Neuron (in vitro differentiated cells): Measurements from ENCODE around the gene RP2.

Experiments
- H2AFZ ChIP-seq: one replicate; pipeline ENCODE4 v1.6.1; 2013; ENCODE audit warnings: low read depth, mild to moderate bottlenecking, inconsistent platforms, low read length, moderate library complexity
- H3K27me3 ChIP-seq: one replicate; pipeline ENCODE4 v1.6.1; 2013; ENCODE audit warnings: low read length; ENCODE audit not compliant: insufficient read depth
- H3K36me3 ChIP-seq: one replicate; pipeline ENCODE4 v1.6.1; 2013; ENCODE audit warnings: low read length; ENCODE audit not compliant: insufficient read depth
- H3K4me1 ChIP-seq: one replicate; pipeline ENCODE4 v1.6.1; 2013; ENCODE audit warnings: low read length; ENCODE audit not compliant: insufficient read depth
- H3K4me3 ChIP-seq: 2 replicates; pipeline ENCODE4 v1.5.1; 2013; ENCODE audit warnings: mild to moderate bottlenecking, low read length, moderate library complexity
- H3K9me3 ChIP-seq: one replicate; pipeline ENCODE4 v1.6.1; 2013; ENCODE audit warnings: low read length

Gene RP2

DNA sequence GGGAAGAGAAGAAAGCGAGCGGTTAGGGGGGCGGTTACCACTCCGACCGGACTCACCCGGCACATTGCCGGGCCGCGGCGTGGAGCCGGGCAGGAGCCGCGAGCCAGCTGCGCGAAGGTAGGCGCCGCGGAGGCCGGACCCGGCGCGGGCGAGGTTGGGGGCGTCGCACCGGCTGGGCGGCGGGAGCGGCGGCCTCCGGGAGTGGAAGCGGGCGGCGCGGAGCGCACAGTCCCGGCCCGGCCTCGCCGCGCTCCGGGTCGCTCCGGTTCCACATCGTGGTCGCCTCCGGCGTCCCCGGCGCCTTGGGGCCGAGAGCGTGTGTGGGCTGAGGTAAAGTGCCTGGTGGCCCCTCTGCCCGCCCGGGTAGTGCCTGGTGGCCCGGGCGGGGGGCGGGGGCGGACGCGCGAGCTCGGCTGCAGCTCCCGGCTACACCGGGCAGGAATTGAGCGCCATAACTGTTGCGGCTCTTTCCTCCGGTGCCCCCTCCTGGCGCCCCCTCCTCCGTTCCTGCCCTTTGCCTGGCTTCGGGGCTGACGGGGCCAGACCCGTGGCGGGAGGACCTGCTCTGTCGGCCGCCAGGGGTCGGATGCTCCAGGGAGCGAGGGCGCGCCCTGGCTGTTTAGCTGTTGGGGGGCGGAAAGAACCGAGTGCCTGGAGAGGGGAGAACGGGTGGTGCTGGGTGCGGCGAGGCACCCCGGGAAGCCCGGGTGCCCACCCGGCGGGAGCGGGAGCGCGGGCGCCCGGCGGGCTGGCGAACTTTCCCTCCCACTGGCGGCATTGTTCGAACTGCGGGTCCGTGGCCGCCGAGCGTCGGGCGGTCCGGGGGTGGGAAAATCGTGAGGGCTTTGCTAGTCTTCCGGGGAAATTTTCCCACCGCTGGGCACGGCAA is 76.0 kb downstream of the RP2 start:
- Histone ChIP-seq H2AFZ (peak overlapping the region; percentile 79), H3K4me3 (peak overlapping the region; percentile 77), H3K27me3 (no peaks in the 10 kb centered on the region), H3K4me1 (peaks cover 7% of the 10 kb centered on the region), H3K9me3 (no peaks in the 10 kb centered on the region), H3K36me3 (no peaks in the 10 kb centered on the region)

DNA sequence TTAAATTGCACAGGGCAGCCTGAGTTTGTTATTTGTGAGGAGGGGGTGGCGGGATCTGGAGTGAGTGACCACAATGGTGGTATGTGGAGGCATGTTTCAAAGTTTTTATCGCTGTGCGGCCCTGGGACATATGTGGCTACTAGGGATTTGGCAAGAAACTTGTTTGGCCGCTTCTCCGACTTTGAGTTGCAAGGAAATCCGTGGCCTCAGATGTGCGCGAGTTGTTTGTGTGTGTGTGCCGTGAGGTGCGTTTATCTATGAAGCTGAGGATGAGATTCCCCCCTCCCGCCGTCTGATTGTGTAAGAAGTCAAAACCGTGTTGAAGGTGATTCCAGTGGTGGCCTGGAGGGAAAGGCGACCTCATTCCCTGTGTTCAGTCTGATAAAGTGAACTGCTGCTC is 76.8 kb downstream of the RP2 start:
- H3K4me3 ChIP-seq, result peak overlapping the region; percentile 77
- no peaks in the 10 kb centered on the region for H3K9me3 ChIP-seq
- peaks cover 7% of the 10 kb centered on the region for H3K4me1 ChIP-seq
- H2AFZ ChIP-seq, result peak overlapping the region; percentile 79
- no peaks in the 10 kb centered on the region for H3K36me3 ChIP-seq
- H3K27me3 ChIP-seq, result no peaks in the 10 kb centered on the region

DNA sequence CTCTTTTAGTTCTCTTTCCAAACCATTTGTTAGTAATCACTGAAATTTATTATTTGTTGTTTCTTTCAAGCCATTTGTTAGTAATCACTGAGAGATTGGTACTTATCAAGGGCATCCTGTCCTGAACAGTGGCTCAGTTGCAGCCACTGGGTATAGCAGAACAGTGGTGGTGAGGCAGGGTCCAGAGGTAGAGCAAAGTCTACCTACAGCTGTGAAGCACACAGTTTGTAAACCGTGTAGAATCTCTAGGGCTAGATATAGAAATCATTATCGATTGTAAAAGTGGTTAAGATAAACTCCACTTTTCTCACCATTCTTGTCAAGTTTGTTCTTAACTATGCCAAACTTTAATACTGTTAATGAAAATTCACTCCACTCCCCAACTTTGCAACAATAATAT is 79.4 kb downstream of the RP2 start:
- no peak overlapping the region for H2AFZ ChIP-seq
- H3K4me3 ChIP-seq, result no peak overlapping the region
- no peaks in the 10 kb centered on the region for H3K27me3 ChIP-seq
- peaks cover 7% of the 10 kb centered on the region for H3K4me1 ChIP-seq
- no peaks in the 10 kb centered on the region for H3K36me3 ChIP-seq
- no peaks in the 10 kb centered on the region for H3K9me3 ChIP-seq

DNA sequence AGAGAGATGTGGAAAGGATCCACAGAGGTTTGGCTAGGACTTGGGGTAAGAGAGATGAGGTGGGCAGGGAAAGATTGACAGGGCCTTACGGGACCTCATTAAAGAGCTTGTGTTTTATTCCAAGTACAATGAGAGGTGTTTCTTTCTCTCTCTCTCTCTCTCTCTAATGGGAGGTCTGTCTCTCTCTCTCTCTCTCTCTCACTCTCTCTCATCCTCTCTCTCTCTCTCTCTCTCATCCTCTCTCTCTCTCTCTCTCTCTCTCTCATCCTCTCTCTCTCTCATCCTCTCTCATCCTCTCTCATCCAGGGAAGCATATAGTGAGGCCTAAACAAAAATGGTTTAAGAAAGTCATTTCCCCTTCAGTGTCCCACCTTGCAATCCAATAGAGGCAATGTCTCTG is 80.8 kb downstream of the RP2 start:
- no peaks in the 10 kb centered on the region for H3K36me3 ChIP-seq
- no peaks in the 10 kb centered on the region for H3K27me3 ChIP-seq
- H3K9me3 ChIP-seq, result no peaks in the 10 kb centered on the region
- peaks cover 7% of the 10 kb centered on the region for H3K4me1 ChIP-seq
- no peak overlapping the region for H3K4me3 ChIP-seq
- H2AFZ ChIP-seq, result no peak overlapping the region

DNA sequence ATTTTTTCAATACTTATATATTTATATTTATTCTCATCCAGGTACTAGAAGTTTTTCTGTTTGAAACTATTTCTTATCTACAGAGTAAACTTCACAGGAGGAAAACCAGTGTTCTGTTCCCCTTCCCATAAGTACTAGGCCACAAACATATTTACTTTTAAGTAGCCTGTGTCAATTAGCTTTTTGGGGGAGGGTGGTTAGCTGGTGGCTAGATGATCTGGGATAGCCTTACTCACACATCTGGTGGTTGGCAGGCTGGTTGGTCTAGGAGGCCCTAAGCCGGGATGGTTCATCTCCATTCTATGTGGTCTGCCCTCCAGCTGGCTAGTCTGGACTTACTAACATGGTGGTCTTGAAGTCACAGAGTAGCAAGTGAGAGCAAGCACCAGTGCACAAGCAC is 81.6 kb downstream of the RP2 start:
- Histone ChIP-seq H3K36me3 (no peaks in the 10 kb centered on the region), H3K4me1 (peaks cover 7% of the 10 kb centered on the region), H2AFZ (no peak overlapping the region), H3K4me3 (no peak overlapping the region), H3K9me3 (no peaks in the 10 kb centered on the region), H3K27me3 (no peaks in the 10 kb centered on the region)

DNA sequence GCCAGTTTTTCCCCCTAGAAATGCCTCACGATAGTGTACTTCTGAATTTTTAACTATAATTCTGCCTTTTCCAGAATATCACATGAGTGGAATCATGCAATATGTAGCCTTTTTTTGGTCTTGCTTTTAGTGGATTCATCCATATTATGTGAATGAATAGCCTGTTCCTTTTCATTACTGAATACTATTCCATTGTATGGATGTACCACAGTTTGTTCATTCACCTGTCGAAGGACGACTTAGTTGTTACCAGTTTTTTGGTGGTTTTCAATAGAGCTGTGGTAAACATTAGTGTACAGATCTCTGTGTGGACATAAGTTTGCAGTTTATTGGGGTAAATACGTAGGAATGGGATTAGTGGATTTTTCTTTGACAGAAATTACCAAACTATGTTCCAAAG is 83.4 kb downstream of the RP2 start:
- Histone ChIP-seq H3K36me3 (no peaks in the 10 kb centered on the region), H3K4me3 (no peak overlapping the region), H2AFZ (no peak overlapping the region), H3K4me1 (no peaks in the 10 kb centered on the region), H3K9me3 (no peaks in the 10 kb centered on the region), H3K27me3 (no peaks in the 10 kb centered on the region)

DNA sequence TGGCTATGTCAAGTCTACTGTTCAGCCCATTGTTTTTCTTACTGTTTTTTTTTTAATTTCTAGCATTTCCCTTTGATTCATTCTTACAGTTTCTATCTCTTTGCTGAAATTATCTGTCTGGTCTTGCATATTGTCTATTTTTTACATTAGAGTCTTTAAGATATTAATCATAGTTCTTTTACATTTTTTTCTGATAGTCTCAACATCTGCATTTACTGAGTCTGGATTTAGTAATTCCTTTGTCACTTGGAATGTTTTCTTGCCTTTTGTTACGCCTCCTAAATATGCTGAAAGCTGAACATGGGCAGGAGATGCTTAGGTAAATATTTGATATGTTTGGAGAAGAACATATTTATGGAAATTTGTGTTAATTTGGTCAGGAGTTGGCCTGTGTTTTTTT is 85.8 kb downstream of the RP2 start:
- Histone ChIP-seq H3K27me3 (no peaks in the 10 kb centered on the region), H3K4me3 (no peak overlapping the region), H2AFZ (no peak overlapping the region), H3K4me1 (no peaks in the 10 kb centered on the region), H3K36me3 (no peaks in the 10 kb centered on the region), H3K9me3 (no peaks in the 10 kb centered on the region)

DNA sequence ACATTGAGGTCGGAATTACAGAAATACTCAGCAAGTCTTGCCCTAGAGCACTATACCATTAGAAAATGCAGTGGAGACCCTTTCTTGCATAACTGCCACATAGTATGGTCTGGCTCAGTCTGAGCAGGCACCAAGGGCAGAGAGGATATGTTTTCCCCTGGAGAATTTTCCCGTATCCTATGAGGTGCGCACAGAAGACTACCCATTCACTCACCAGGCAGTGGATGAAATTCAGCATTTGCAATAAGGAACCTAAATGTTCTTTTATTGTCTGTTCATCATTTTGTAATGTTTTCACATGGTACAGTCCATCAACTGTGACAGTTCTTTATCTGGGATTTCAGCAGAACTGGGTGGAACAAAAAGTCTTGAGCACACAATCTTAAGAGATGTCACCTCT is 90.9 kb downstream of the RP2 start:
- Histone ChIP-seq H3K4me3 (no peak overlapping the region), H2AFZ (no peak overlapping the region), H3K27me3 (peaks cover 4% of the 10 kb centered on the region), H3K36me3 (no peaks in the 10 kb centered on the region), H3K9me3 (peaks cover 2% of the 10 kb centered on the region), H3K4me1 (no peaks in the 10 kb centered on the region)

DNA sequence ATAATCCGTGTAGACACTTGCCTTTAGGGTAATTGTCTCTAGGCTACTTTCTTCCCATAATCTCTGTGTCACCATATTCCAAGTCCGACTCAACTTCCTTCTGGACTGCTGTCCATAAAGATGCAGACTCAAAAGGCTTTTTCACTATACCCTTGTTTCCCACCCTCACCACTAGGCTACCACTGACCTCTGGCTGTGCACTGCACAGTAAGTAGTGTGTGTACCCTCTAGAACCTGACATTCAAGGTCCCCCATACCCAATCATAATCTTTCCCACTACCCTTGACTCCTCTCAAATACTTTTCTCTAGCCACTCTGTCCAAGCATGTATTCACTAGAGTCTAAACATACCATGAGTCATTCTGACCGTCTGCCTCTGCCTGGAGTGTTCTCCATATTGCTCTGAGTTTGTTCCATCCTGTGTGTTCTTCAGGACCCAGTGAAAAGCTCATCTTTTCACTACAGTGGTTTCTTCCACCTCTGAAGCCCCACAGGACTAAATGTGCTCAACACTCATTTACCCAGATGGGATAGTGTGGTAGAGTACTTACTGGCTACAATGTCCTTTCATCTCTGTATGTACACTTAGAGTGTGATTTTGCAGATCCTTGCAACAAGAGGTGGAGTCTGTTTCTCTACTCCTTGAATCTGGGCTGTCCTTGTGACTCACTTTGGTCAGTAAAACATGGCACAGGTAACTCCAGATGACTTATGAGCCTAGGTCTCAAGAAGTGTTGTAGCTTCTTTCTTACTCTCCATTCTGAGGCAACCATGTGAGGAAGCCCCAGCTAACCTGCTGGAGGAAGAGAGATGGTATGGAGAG is 92.8 kb downstream of the RP2 start:
- peaks cover 4% of the 10 kb centered on the region for H3K27me3 ChIP-seq
- H3K4me1 ChIP-seq, result peaks cover 3% of the 10 kb centered on the region
- H3K36me3 ChIP-seq, result no peaks in the 10 kb centered on the region
- H2AFZ ChIP-seq, result no peak overlapping the region
- H3K4me3 ChIP-seq, result no peak overlapping the region
- H3K9me3 ChIP-seq, result peaks cover 2% of the 10 kb centered on the region
